ENCODE results near the gene DAAM1.

- TF ChIP-seq POLR2A (IDR thresholded peaks at IDR 0.05), result no peak
- TF ChIP-seq CTCF (IDR thresholded peaks at IDR 0.05), result no peak
Observed at GRCh38 chr14:59306775-59307174, 118.3 kb downstream of the DAAM1 start.

Data from thyroid gland (tissue), 4 donors.